ENCODE measurements around the gene ZNF804A. TPM values are rescaled to one million over a fixed set of nuclear protein-coding genes. Genes with fewer than 3 reads are reported as not detected.

Gene ZNF804A
- 0.27 and 1.5 TPM in 2 replicates for total RNA-seq (2014; rRNA removed; shearing (Covaris generic))

- peak; percentile 66 for DNase-seq (ENCODE audit: low read depth)
These were observed at the start of gene ZNF804A for GRCh38 chr2:184598316-184599053. Gene ZNF804A (plus strand): TSS chr2:184598529. CDS start chr2:184598960, 431 bp downstream.

- DNase-seq (ENCODE audit: low read depth), result no peak
These were observed 49.2 kb upstream of the ZNF804A start for GRCh38 chr2:184549153-184549552.

- no peak for DNase-seq (ENCODE audit: low read depth)
These were observed 46.7 kb upstream of the ZNF804A start for GRCh38 chr2:184551626-184552025.

- DNase-seq (ENCODE audit: low read depth), result no peak
These were observed 43.6 kb upstream of the ZNF804A start for GRCh38 chr2:184554736-184555135.

- no peak for DNase-seq (ENCODE audit: low read depth)
These were observed 43.0 kb upstream of the ZNF804A start for GRCh38 chr2:184555352-184555751.

GRCh38 chr2:184556639-184557038 is 41.7 kb upstream of the ZNF804A start:
- no peak for DNase-seq (ENCODE audit: low read depth)

GRCh38 chr2:184558713-184559464 is 39.4 kb upstream of the ZNF804A start:
- no peak for DNase-seq (ENCODE audit: low read depth)

GRCh38 chr2:184560603-184561002 is 37.7 kb upstream of the ZNF804A start:
- no peak for DNase-seq (ENCODE audit: low read depth)

GRCh38 chr2:184562532-184562931 is 35.8 kb upstream of the ZNF804A start:
- no peak for DNase-seq (ENCODE audit: low read depth)

- DNase-seq (ENCODE audit: low read depth), result no peak
These were observed 34.2 kb upstream of the ZNF804A start for GRCh38 chr2:184564092-184564491.

GRCh38 chr2:184566716-184567115 is 31.6 kb upstream of the ZNF804A start:
- DNase-seq (ENCODE audit: low read depth), result no peak

- no peak for DNase-seq (ENCODE audit: low read depth)
These were observed 21.3 kb upstream of the ZNF804A start for GRCh38 chr2:184577056-184577455.

GRCh38 chr2:184577743-184578142 is 20.6 kb upstream of the ZNF804A start:
- DNase-seq (ENCODE audit: low read depth), result no peak

GRCh38 chr2:184579226-184579625 is 19.1 kb upstream of the ZNF804A start:
- DNase-seq (ENCODE audit: low read depth), result no peak

GRCh38 chr2:184581391-184581790 is 16.9 kb upstream of the ZNF804A start:
- DNase-seq (ENCODE audit: low read depth), result no peak

GRCh38 chr2:184589261-184589660 is 9.1 kb upstream of the ZNF804A start:
- no peak for DNase-seq (ENCODE audit: low read depth)

- peak; percentile 16 for DNase-seq (ENCODE audit: low read depth)
These were observed 1.4 kb upstream of the ZNF804A start for GRCh38 chr2:184596819-184597411.

- peak; percentile 31 for DNase-seq (ENCODE audit: low read depth)
These were observed 748 bp upstream of the ZNF804A start for GRCh38 chr2:184597571-184597991.

- DNase-seq (ENCODE audit: low read depth), result no peak
These were observed 370 bp upstream of the ZNF804A start for GRCh38 chr2:184598002-184598315.

- peak; percentile 25 for DNase-seq (ENCODE audit: low read depth)
These were observed 934 bp downstream of the ZNF804A start for GRCh38 chr2:184599054-184599871.

- peak; percentile 2 for DNase-seq (ENCODE audit: low read depth)
These were observed 1.5 kb downstream of the ZNF804A start for GRCh38 chr2:184599872-184600222.

- no peak for DNase-seq (ENCODE audit: low read depth)
These were observed 4.4 kb downstream of the ZNF804A start for GRCh38 chr2:184602734-184603133.

All from Daoy (cell line).